Uterus (tissue), 4 donors: ENCODE measurements around the gene ACADVL. TPM values are rescaled to one million over a fixed set of nuclear protein-coding genes. Genes with fewer than 3 reads are reported as not detected.

Experiments used
- DNase-seq, 2 donors: peaks; one replicate each; pipeline ENCODE4 v3.0.0-alpha.2; 2019 to 2020
- H3K27ac ChIP-seq, 2 donors: fragments of 200-600 bp; sonication (generic); 1 replicate in 1 of 2; 2 replicates in 1 of 2; pipeline ENCODE4 v1.5.1; 2016 to 2018
- H3K27me3 ChIP-seq, 2 donors: fragments of 200-600 bp; sonication (generic); one replicate each; pipeline ENCODE4 v1.5.1; 2018 to 2019; ENCODE audit warnings: control low read depth in 1 of 2
- H3K36me3 ChIP-seq, 2 donors: fragments of 200-600 bp; sonication (generic); one replicate each; pipeline ENCODE4 v1.5.1; 2019; ENCODE audit warnings: control low read depth in 1 of 2
- H3K4me1 ChIP-seq, 2 donors: fragments of 200-600 bp; sonication (generic); one replicate each; pipeline ENCODE4 v1.5.1; 2018 to 2019; ENCODE audit warnings: control low read depth in 1 of 2
- H3K4me3 ChIP-seq, 2 donors: fragments of 200-600 bp; sonication (generic); 1 replicate in 1 of 2; 2 replicates in 1 of 2; pipeline ENCODE4 v1.5.1; 2018 to 2019; ENCODE audit warnings: mild to moderate bottlenecking in 1 of 2
- H3K9me3 ChIP-seq, 2 donors: fragments of 200-600 bp; sonication (generic); one replicate each; pipeline ENCODE4 v1.5.1; 2019; ENCODE audit warnings: control low read depth in 1 of 2
- POLR2A ChIP-seq, 2 donors: fragments of 450-650 bp; IDR thresholded peaks; one replicate each; pipeline ENCODE4 v1.6.1; 2016; ENCODE audit warnings: antibody characterized with exemption in 2 of 2, mild to moderate bottlenecking in 1 of 2, moderate library complexity in 1 of 2
- intact Hi-C: fragments of 100-400 bp; cut with DNase I; formaldehyde crosslinking; loops from one replicate; pipeline ENCODE4 v1.15.1; 2023; ENCODE audit warnings: low total_unique reads
- total RNA-seq, 4 donors: library from RNA; depleted of rRNA in 3 of 4; stranded (reverse); fragments of >200 nt in 3 of 4; gene quantifications; one replicate each; pipeline versions ENCODE4 v1.1.0 to v1.2.4, GENCODE V29; 2014 to 2023
- TF ChIP-seq, protein P1 (sequence below), 4 experiments: fragments of 200-600 bp in 2 of 4; fragments of 450-650 bp in 2 of 4; sonication (generic) in 2 of 4; IDR thresholded peaks; one replicate each; pipeline ENCODE4 v1.5.1; 2016 to 2019; ENCODE audit warnings: antibody characterized with exemption in 4 of 4, mild to moderate bottlenecking in 2 of 4, moderate library complexity in 1 of 4
- donor health status: DM: yes; HTN: yes; CAD: no.

ACADVL gene
- total RNA-seq, 4 donors from 2014 or later: 167 to 800 (median 399) TPM

DNA sequence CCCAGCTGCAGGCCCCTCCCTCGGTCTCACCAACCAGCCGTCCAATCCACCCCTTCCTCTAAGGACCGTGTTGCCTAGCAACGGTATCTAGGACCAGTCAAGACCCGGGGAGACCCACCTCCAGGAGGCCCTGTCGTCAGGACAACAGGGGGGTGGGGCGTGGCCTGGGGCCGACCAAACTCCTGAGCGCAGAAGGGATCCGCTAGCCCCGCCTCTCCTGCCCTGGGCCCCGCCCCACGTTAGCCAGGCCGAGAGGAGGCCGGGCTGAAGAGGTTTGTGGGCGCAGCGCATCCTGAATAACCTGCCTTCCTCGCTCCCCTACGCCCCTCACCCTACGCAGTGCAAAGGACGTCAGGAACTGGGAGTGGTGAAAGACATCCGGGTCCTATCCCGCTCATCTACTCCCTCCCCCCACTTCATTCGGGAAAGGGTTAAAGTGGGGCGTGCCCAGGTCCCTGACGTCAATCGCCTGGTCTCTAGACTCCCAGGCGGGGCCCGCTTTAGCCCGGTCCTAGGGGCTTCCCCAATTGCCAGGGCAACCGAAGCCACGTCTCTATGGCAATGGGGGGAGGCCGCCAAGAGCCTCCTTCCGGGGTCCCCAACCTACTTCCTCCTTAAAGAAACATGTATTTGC, 14.8 kb upstream of the ACADVL start:
- Histone ChIP-seq H3K27ac (peak overlapping the region; percentile 80 to 84), H3K4me1 (peaks cover 0 to 12% of the 10 kb centered on the region in 2 donors), H3K27me3 (no peaks in the 10 kb centered on the region), H3K9me3 (no peaks in the 10 kb centered on the region), H3K36me3 (no peaks in the 10 kb centered on the region), H3K4me3 (peak overlapping the region; percentile 42 to 54)
- peak in 1 of 2 donors; percentile 56 for TF ChIP-seq POLR2A (IDR thresholded peaks at IDR 0.05)
- TF ChIP-seq, protein P1, sequence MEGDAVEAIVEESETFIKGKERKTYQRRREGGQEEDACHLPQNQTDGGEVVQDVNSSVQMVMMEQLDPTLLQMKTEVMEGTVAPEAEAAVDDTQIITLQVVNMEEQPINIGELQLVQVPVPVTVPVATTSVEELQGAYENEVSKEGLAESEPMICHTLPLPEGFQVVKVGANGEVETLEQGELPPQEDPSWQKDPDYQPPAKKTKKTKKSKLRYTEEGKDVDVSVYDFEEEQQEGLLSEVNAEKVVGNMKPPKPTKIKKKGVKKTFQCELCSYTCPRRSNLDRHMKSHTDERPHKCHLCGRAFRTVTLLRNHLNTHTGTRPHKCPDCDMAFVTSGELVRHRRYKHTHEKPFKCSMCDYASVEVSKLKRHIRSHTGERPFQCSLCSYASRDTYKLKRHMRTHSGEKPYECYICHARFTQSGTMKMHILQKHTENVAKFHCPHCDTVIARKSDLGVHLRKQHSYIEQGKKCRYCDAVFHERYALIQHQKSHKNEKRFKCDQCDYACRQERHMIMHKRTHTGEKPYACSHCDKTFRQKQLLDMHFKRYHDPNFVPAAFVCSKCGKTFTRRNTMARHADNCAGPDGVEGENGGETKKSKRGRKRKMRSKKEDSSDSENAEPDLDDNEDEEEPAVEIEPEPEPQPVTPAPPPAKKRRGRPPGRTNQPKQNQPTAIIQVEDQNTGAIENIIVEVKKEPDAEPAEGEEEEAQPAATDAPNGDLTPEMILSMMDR (IDR thresholded peaks at IDR 0.05): no peak
- intact Hi-C loops: no loop called here
- DNase-seq: peak; percentile 90 to 92

GRCh38 chr17:7205561-7205960, 14.2 kb upstream of the ACADVL start:
- intact Hi-C loops: no loop called here
- Histone ChIP-seq H3K36me3 (no peaks in the 10 kb centered on the region), H3K4me1 (peaks cover 0 to 12% of the 10 kb centered on the region in 2 donors), H3K4me3 (peak overlapping the region; percentile 42 to 54), H3K9me3 (no peaks in the 10 kb centered on the region), H3K27ac (peak overlapping the region; percentile 80 to 84), H3K27me3 (no peaks in the 10 kb centered on the region)
- no peak for DNase-seq
- TF ChIP-seq, protein P1 (IDR thresholded peaks at IDR 0.05): no peak
- no peak for TF ChIP-seq POLR2A (IDR thresholded peaks at IDR 0.05)

GRCh38 chr17:7207120-7208001, 12.4 kb upstream of the ACADVL start:
- intact Hi-C loops: no loop called here
- Histone ChIP-seq H3K27me3 (no peaks in the 10 kb centered on the region), H3K36me3 (no peaks in the 10 kb centered on the region), H3K9me3 (no peaks in the 10 kb centered on the region), H3K4me1 (peaks cover 0 to 12% of the 10 kb centered on the region in 2 donors), H3K27ac (peak overlapping the region; percentile 80 to 84), H3K4me3 (no peak overlapping the region)
- peak; percentile 73 to 77 for DNase-seq
- TF ChIP-seq, protein P1 (IDR thresholded peaks at IDR 0.05): no peak
- no peak for TF ChIP-seq POLR2A (IDR thresholded peaks at IDR 0.05)

DNA sequence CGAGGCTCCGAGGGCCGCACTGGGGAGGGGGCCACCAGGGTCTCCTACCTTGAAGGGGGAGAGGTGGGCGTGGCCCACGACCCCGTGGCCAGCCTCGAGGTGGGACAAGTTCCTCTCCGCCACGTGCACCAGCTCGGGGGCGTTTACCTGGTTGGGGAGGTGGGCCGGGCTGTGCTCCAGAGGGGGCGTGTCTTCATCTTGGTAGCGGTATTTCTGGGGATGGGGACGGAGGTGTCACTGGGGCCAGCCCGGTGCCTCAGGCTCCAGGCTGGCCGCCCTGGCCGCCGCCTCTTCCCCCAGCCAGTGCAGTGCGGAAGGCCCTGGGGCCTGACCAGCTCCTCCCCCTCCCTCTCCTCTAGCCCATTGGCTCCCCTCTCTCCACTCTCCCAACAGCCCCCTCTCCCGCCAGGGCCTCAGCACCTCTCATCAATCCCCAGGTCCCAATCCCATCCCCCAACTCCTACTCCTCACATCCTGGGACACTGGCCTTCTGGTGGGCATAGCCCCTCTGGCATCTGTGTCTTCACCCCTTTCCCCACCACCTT, 11.6 kb upstream of the ACADVL start:
- TF ChIP-seq, protein P1 (IDR thresholded peaks at IDR 0.05): no peak
- TF ChIP-seq POLR2A (IDR thresholded peaks at IDR 0.05): no peak
- DNase-seq: no peak
- Histone ChIP-seq H3K4me3 (no peak overlapping the region), H3K4me1 (peaks cover 0 to 12% of the 10 kb centered on the region in 2 donors), H3K27me3 (no peaks in the 10 kb centered on the region), H3K9me3 (no peaks in the 10 kb centered on the region), H3K36me3 (no peaks in the 10 kb centered on the region), H3K27ac (peak overlapping the region; percentile 80 to 84)
- intact Hi-C loops: no loop called here
